Subcutaneous abdominal adipose tissue (tissue), 5 donors: Measurements from ENCODE around the gene SYNJ2.

Source experiments
- H3K27ac ChIP-seq: one replicate; pipeline ENCODE4 v1.7.0; 2013; ENCODE audit warnings: low read depth, mild to moderate bottlenecking, inconsistent platforms, low read length, moderate library complexity
- H3K27me3 ChIP-seq, 5 donors: one replicate each; pipeline ENCODE4 v1.7.0; 2013; ENCODE audit warnings: low read length in 5 of 5, inconsistent platforms in 1 of 5; ENCODE audit not compliant: control insufficient read depth in 5 of 5, insufficient read depth in 4 of 5
- H3K36me3 ChIP-seq, 5 donors: one replicate each; pipeline ENCODE4 v1.7.0; 2013; ENCODE audit warnings: low read length in 5 of 5; ENCODE audit not compliant: control insufficient read depth in 5 of 5, insufficient read depth in 5 of 5
- H3K4me1 ChIP-seq, 5 donors: one replicate each; pipeline ENCODE4 v1.7.0; 2013; ENCODE audit warnings: low read length in 5 of 5, mild to moderate bottlenecking in 3 of 5, moderate library complexity in 1 of 5; ENCODE audit not compliant: control insufficient read depth in 5 of 5, insufficient read depth in 5 of 5
- H3K4me3 ChIP-seq, 5 donors: one replicate each; pipeline ENCODE4 v1.7.0; 2013; ENCODE audit warnings: low read length in 5 of 5, low read depth in 1 of 5
- H3K9ac ChIP-seq, 5 donors: one replicate each; pipeline ENCODE4 v1.7.0; 2013; ENCODE audit warnings: low read length in 5 of 5, mild to moderate bottlenecking in 4 of 5, moderate library complexity in 3 of 5
- H3K9me3 ChIP-seq, 5 donors: one replicate each; pipeline ENCODE4 v1.7.0; 2013; ENCODE audit warnings: low read length in 5 of 5; ENCODE audit not compliant: control insufficient read depth in 5 of 5
- donor health status: healthy.
- donor health status: healthy.
- donor health status: healthy.
- donor health status: healthy.
- donor health status: healthy.

The SYNJ2 gene

GRCh38 chr6:158071121-158072082, 89.7 kb downstream of the SYNJ2 start:
- Histone ChIP-seq H3K27ac (no peak overlapping the region), H3K4me1 (peaks cover 0 to 8% (median 0%) of the 10 kb centered on the region in 5 donors), H3K27me3 (peaks cover 0 to 3% (median 0%) of the 10 kb centered on the region in 5 donors), H3K9me3 (no peaks in the 10 kb centered on the region), H3K9ac (no peak overlapping the region), H3K4me3 (no peak overlapping the region), H3K36me3 (peaks cover 0 to 9% (median 0%) of the 10 kb centered on the region in 5 donors)

GRCh38 chr6:158072083-158072721, 90.5 kb downstream of the SYNJ2 start:
- no peak overlapping the region for H3K27ac ChIP-seq

GRCh38 chr6:158073776-158074175, 92.1 kb downstream of the SYNJ2 start:
- Histone ChIP-seq H3K4me1 (peaks cover 0 to 8% (median 0%) of the 10 kb centered on the region in 5 donors), H3K9me3 (no peaks in the 10 kb centered on the region), H3K27ac (no peak overlapping the region), H3K4me3 (no peak overlapping the region), H3K27me3 (peaks cover 0 to 3% (median 0%) of the 10 kb centered on the region in 5 donors), H3K9ac (no peak overlapping the region), H3K36me3 (peaks cover 0 to 12% (median 4%) of the 10 kb centered on the region in 5 donors)

More at GRCh38 chr6:158072083-158072721, 90.5 kb downstream of the SYNJ2 start:
- H3K4me1 ChIP-seq: peaks cover 0 to 8% (median 0%) of the 10 kb centered on the region in 5 donors
- no peak overlapping the region for H3K9ac ChIP-seq
- no peak overlapping the region for H3K4me3 ChIP-seq
- H3K9me3 ChIP-seq: no peaks in the 10 kb centered on the region
- peaks cover 0 to 9% (median 0%) of the 10 kb centered on the region in 5 donors for H3K36me3 ChIP-seq
- peaks cover 0 to 3% (median 0%) of the 10 kb centered on the region in 5 donors for H3K27me3 ChIP-seq

GRCh38 chr6:158076548-158076947, 94.9 kb downstream of the SYNJ2 start:
- H3K36me3 ChIP-seq: peaks cover 0 to 8% (median 5%) of the 10 kb centered on the region in 5 donors

GRCh38 chr6:158077676-158078075, 96.0 kb downstream of the SYNJ2 start:
- no peak overlapping the region for H3K4me3 ChIP-seq
- peaks cover 0 to 8% (median 5%) of the 10 kb centered on the region in 5 donors for H3K36me3 ChIP-seq
- H3K27me3 ChIP-seq: peaks cover 0 to 3% (median 0%) of the 10 kb centered on the region in 5 donors
- H3K9ac ChIP-seq: no peak overlapping the region
- no peaks in the 10 kb centered on the region for H3K4me1 ChIP-seq
- H3K9me3 ChIP-seq: no peaks in the 10 kb centered on the region
- H3K27ac ChIP-seq: no peak overlapping the region

More at GRCh38 chr6:158076548-158076947, 94.9 kb downstream of the SYNJ2 start:
- Histone ChIP-seq H3K9me3 (no peaks in the 10 kb centered on the region), H3K4me1 (peaks cover 0 to 3% (median 0%) of the 10 kb centered on the region in 5 donors), H3K27me3 (peaks cover 0 to 3% (median 0%) of the 10 kb centered on the region in 5 donors), H3K27ac (no peak overlapping the region), H3K4me3 (no peak overlapping the region), H3K9ac (no peak overlapping the region)

- Histone ChIP-seq H3K27ac (no peak overlapping the region), H3K4me1 (no peaks in the 10 kb centered on the region), H3K27me3 (peaks cover 0 to 3% (median 0%) of the 10 kb centered on the region in 5 donors), H3K36me3 (peaks cover 0 to 8% (median 6%) of the 10 kb centered on the region in 5 donors), H3K4me3 (no peak overlapping the region), H3K9ac (no peak overlapping the region), H3K9me3 (no peaks in the 10 kb centered on the region)
Measured at GRCh38 chr6:158078320-158078719, 96.7 kb downstream of the SYNJ2 start.

GRCh38 chr6:158080849-158081656, 99.4 kb downstream of the SYNJ2 start:
- Histone ChIP-seq H3K36me3 (peaks cover 0 to 21% (median 14%) of the 10 kb centered on the region in 5 donors), H3K9ac (no peak overlapping the region), H3K4me3 (no peak overlapping the region), H3K4me1 (no peaks in the 10 kb centered on the region), H3K27me3 (no peaks in the 10 kb centered on the region), H3K27ac (no peak overlapping the region), H3K9me3 (no peaks in the 10 kb centered on the region)

- Histone ChIP-seq H3K27ac (no peak overlapping the region), H3K36me3 (peaks cover 0 to 21% (median 14%) of the 10 kb centered on the region in 5 donors), H3K27me3 (no peaks in the 10 kb centered on the region), H3K9ac (no peak overlapping the region), H3K4me1 (no peaks in the 10 kb centered on the region), H3K9me3 (no peaks in the 10 kb centered on the region), H3K4me3 (no peak overlapping the region)
Measured at GRCh38 chr6:158081657-158081935, 99.9 kb downstream of the SYNJ2 start.

GRCh38 chr6:158083455-158084325, 102.0 kb downstream of the SYNJ2 start:
- Histone ChIP-seq H3K36me3 (peaks cover 0 to 21% (median 10%) of the 10 kb centered on the region in 5 donors), H3K27ac (no peak overlapping the region), H3K27me3 (no peaks in the 10 kb centered on the region), H3K9me3 (no peaks in the 10 kb centered on the region), H3K4me1 (no peaks in the 10 kb centered on the region), H3K4me3 (no peak overlapping the region), H3K9ac (no peak overlapping the region)
